Subcutaneous adipose tissue (tissue), 4 donors: Measurements from ENCODE around the gene GPR108. TPM values are rescaled to one million over a fixed set of nuclear protein-coding genes. Genes with fewer than 3 reads are reported as not detected.

Source experiments
- CTCF ChIP-seq: fragments of 450-650 bp; IDR thresholded peaks from one replicate; pipeline ENCODE4 v1.5.1; 2016; ENCODE audit warnings: low read depth, mild to moderate bottlenecking, control low read depth, antibody characterized with exemption, moderate library complexity
- total RNA-seq, 4 donors: library from RNA; depleted of rRNA; stranded (reverse); fragments of >200 nt; gene quantifications; one replicate each; pipeline ENCODE4 v1.1.0, GENCODE V29; 2016

GPR108 gene
- total RNA-seq, 4 donors from 2014 or later = 31.0 to 62.9 (median 45.6) TPM

- no peak for TF ChIP-seq CTCF
Measured at GRCh38 chr19:6743714-6744380, 6.5 kb upstream of the GPR108 start.

- no peak for TF ChIP-seq CTCF
Measured at GRCh38 chr19:6743066-6743465, 5.7 kb upstream of the GPR108 start.

GRCh38 chr19:6740589-6741343 lies 3.4 kb upstream of the GPR108 start:
- no peak for TF ChIP-seq CTCF

GRCh38 chr19:6739883-6740588 lies 2.7 kb upstream of the GPR108 start:
- TF ChIP-seq CTCF = no peak

GRCh38 chr19:6739390-6739882 lies 2.1 kb upstream of the GPR108 start, which contains the start of gene TRIP10:
TRIP10 (plus strand) TSS chr19:6739680; CDS start chr19:6739762, 82 bp downstream.
- TF ChIP-seq CTCF = no peak

- TF ChIP-seq CTCF = no peak
Measured at GRCh38 chr19:6738787-6739389, 1.5 kb upstream of the GPR108 start.
